Sigmoid colon (tissue), 4 donors: ENCODE results near the gene COMT.

Source experiments
- CTCF ChIP-seq, 4 experiments: fragments of 450-650 bp in 3 of 4; fragments of 200-600 bp in 1 of 4; IDR thresholded peaks; one replicate each; pipeline ENCODE4 v1.5.1; 2016 to 2019; ENCODE audit warnings: antibody characterized with exemption in 4 of 4, mild to moderate bottlenecking in 3 of 4, moderate library complexity in 2 of 4
- POLR2A ChIP-seq, 2 donors: fragments of 450-650 bp; IDR thresholded peaks; one replicate each; pipeline ENCODE4 v1.6.1; 2016; ENCODE audit warnings: antibody characterized with exemption in 2 of 2, mild to moderate bottlenecking in 2 of 2, moderate library complexity in 2 of 2
- POLR2AphosphoS5 ChIP-seq, 4 donors: sonication (generic); formaldehyde crosslinking; IDR thresholded peaks; one replicate each; pipeline ENCODE4 v1.6.1; 2017; ENCODE audit warnings: antibody characterized with exemption in 4 of 4

DNA sequence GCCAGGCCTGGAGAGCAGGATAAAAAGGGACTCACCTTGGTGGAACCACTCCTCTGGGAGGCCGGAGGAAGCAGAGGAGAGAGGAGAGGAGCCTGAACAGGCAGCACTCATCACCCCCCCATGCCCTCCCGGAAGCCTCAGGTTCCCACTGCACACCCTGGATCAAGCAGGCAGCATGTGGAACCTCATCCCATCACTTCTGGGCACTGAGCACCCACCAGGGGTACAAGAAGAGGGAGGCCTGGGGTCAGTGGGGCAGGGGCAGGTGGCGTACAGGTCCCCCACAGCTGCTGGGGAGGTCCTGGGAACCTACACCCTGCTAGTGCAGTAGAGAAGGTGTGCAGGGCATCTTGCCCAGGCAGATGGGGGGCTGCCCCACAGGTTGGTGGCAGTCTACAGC is 35.1 kb downstream of the COMT start:
- TF ChIP-seq CTCF (IDR thresholded peaks at IDR 0.05) = no peak
- no peak for TF ChIP-seq POLR2A (IDR thresholded peaks at IDR 0.05)
- TF ChIP-seq POLR2AphosphoS5 (IDR thresholded peaks at IDR 0.05) = no peak
